Lower leg skin (tissue), 4 donors: ENCODE measurements around the gene BPIFB2. TPM values are rescaled to one million over a fixed set of nuclear protein-coding genes. Genes with fewer than 3 reads are reported as not detected.

Experiments used
- DNase-seq, 2 donors: peaks; one replicate each; pipeline ENCODE4 v3.0.0-alpha.2; 2019; ENCODE audit warnings: low spot score in 2 of 2
- H3K4me3 ChIP-seq: fragments of 200-600 bp; sonication (generic); 2 replicates; pipeline ENCODE4 v1.5.1; 2017; ENCODE audit warnings: mild to moderate bottlenecking, low read depth; ENCODE audit not compliant: poor library complexity, severe bottlenecking
- POLR2A ChIP-seq, 2 donors: fragments of 450-650 bp; IDR thresholded peaks; one replicate each; pipeline ENCODE4 v1.6.1; 2016 to 2017; ENCODE audit warnings: antibody characterized with exemption in 2 of 2, mild to moderate bottlenecking in 1 of 2, moderate library complexity in 1 of 2
- WGBS, 2 donors: methylation state at CpG; one replicate each; pipeline ENCODE4 v1.1.5; 2018; 5-methylcytosine and 5-hydroxymethylcytosine counted together
- intact Hi-C: fragments of 100-400 bp; cut with DNase I; formaldehyde crosslinking; loops from one replicate; pipeline ENCODE4 v1.15.0; 2023; ENCODE audit warnings: low total_unique reads
- total RNA-seq, 4 donors: library from RNA; depleted of rRNA; stranded (reverse); fragments of >200 nt; gene quantifications; one replicate each; pipeline ENCODE4 v1.1.0, GENCODE V29; 2016
- TF ChIP-seq, protein P1 (sequence below), 3 donors: fragments of 450-650 bp; IDR thresholded peaks; one replicate each; pipeline ENCODE4 v1.5.1; 2016; ENCODE audit warnings: antibody characterized with exemption in 3 of 3, mild to moderate bottlenecking in 3 of 3, moderate library complexity in 2 of 3

Gene BPIFB2
- total RNA-seq, 4 donors from 2014 or later, result not detected

DNA sequence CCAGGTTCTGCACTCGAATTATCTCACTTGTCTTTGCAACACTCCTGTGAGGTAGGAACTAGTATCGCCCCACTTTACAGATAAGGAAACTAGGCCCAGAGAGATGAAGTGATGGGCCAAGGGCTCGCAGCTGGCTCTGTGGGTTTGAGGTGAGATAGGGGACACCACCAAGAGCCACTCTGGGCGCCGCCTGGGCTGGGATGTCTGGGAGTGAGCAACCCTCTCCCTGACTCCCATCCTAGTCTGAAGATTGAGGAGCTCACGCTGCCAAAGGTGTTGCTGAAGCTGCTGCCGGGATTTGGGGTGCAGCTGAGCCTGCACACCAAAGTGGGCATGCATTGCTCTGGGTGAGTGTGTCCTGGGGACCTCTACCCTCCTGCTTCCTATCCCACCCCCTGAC, 51.6 kb downstream of the BPIFB2 start:
- intact Hi-C loops, result no loop called here
- no peak for DNase-seq
- no peak for TF ChIP-seq POLR2A (IDR thresholded peaks at IDR 0.05)
- TF ChIP-seq, protein P1, sequence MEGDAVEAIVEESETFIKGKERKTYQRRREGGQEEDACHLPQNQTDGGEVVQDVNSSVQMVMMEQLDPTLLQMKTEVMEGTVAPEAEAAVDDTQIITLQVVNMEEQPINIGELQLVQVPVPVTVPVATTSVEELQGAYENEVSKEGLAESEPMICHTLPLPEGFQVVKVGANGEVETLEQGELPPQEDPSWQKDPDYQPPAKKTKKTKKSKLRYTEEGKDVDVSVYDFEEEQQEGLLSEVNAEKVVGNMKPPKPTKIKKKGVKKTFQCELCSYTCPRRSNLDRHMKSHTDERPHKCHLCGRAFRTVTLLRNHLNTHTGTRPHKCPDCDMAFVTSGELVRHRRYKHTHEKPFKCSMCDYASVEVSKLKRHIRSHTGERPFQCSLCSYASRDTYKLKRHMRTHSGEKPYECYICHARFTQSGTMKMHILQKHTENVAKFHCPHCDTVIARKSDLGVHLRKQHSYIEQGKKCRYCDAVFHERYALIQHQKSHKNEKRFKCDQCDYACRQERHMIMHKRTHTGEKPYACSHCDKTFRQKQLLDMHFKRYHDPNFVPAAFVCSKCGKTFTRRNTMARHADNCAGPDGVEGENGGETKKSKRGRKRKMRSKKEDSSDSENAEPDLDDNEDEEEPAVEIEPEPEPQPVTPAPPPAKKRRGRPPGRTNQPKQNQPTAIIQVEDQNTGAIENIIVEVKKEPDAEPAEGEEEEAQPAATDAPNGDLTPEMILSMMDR (IDR thresholded peaks at IDR 0.05), result no peak
- H3K4me3 ChIP-seq, result no peak overlapping the region
- WGBS, 2 donors, result 75 to 83% methylated on average over 7 of the region's 7 CpGs

DNA sequence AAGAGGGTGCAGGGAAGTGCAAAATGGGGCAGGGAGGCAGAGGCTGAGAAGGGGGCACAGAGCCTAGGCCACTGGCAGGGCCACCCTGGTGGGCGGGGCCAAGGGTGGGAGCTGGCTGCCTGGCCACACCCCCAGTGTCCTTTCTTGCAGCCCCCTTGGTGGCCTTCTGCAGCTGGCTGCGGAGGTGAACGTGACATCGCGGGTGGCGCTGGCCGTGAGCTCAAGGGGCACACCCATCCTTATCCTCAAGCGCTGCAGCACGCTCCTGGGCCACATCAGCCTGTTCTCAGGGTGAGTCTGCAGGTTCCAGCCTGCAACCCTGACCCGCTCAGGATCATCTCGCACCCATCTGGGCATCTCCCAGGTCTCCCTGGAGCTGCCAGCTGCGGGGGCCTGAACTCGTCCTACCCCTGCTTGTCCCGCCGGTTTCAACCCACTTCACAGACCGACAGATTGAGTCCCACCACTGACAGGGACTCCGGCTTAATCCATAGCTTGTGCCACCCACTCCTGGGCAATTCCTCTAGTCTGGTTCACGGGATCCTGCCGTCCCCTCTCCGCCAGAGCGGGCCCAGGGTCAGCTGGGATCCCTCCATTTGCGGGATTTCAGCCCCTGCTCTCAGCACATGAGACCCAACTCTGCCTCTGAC, 52.4 kb downstream of the BPIFB2 start:
- intact Hi-C loops, result no loop called here
- no peak for DNase-seq
- TF ChIP-seq POLR2A (IDR thresholded peaks at IDR 0.05), result no peak
- TF ChIP-seq, protein P1 (IDR thresholded peaks at IDR 0.05), result no peak
- WGBS, 2 donors, result 68 to 81% methylated on average over 20 to 21 of the region's 22 CpGs
- H3K4me3 ChIP-seq, result no peak overlapping the region

DNA sequence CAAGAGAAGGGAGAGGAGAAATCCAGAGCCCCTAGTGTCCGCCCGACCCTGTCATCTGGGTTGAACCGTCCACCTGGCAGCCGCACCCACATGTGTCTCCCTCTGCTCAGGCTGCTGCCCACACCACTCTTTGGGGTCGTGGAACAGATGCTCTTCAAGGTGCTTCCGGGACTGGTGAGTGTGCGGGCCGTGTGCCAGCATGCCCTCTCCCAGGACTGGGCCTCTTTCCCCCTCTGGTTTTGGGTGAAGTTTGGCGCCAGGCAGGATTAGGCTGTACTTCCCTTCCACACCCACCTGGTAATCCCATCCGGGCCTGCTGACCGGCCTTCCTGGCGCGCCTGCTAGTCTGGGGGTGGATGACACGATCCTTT, 54.1 kb downstream of the BPIFB2 start:
- no peak overlapping the region for H3K4me3 ChIP-seq
- WGBS, 2 donors, result 78 to 81% methylated on average over 14 of the region's 14 CpGs
- TF ChIP-seq, protein P1 (IDR thresholded peaks at IDR 0.05), result no peak
- no peak for TF ChIP-seq POLR2A (IDR thresholded peaks at IDR 0.05)
- DNase-seq, result no peak
- intact Hi-C loops, result no loop called here

- DNase-seq, result no peak
- TF ChIP-seq POLR2A (IDR thresholded peaks at IDR 0.05), result no peak
- TF ChIP-seq, protein P1 (IDR thresholded peaks at IDR 0.05), result no peak
- no peak overlapping the region for H3K4me3 ChIP-seq
- 49 to 61% methylated on average over 9 of the region's 9 CpGs for WGBS, 2 donors
- intact Hi-C loops, result no loop called here
Measured at GRCh38 chr20:33062105-33062824, 54.8 kb downstream of the BPIFB2 start.

GRCh38 chr20:33062825-33063149, 55.3 kb downstream of the BPIFB2 start:
- no peak overlapping the region for H3K4me3 ChIP-seq
- WGBS, 2 donors, result 75 to 89% methylated on average over 1 of the region's 1 CpG
- TF ChIP-seq, protein P1 (IDR thresholded peaks at IDR 0.05), result no peak
- TF ChIP-seq POLR2A (IDR thresholded peaks at IDR 0.05), result no peak
- intact Hi-C loops, result no loop called here
- no peak for DNase-seq
